WTC11 (cell line): ENCODE data around the gene AMIGO3. TPM values are rescaled to one million over a fixed set of nuclear protein-coding genes. Genes with fewer than 3 reads are reported as not detected.

Experiments used
- ATF3 ChIP-seq: sonication (generic); formaldehyde crosslinking; conservative IDR thresholded peaks from 2 replicates; pipeline ENCODE4 v1.8.1; 2022; ENCODE audit warnings: mild to moderate bottlenecking, missing genetic modification reagents
- E2F5 ChIP-seq: sonication (generic); formaldehyde crosslinking; IDR thresholded peaks from 2 replicates; pipeline ENCODE4 v1.8.1; 2022; ENCODE audit warnings: mild to moderate bottlenecking, moderate library complexity, missing genetic modification reagents
- EMX1 ChIP-seq: fragments of 250-450 bp; sonication (Bioruptor Pico); IDR thresholded peaks from 2 replicates; pipeline ENCODE4 v1.8.0; 2021; ENCODE audit warnings: mild to moderate bottlenecking
- FOXP1 ChIP-seq: sonication (generic); formaldehyde crosslinking; IDR thresholded peaks from 2 replicates; pipeline ENCODE4 v1.8.0; 2022; ENCODE audit warnings: missing genetic modification reagents, mild to moderate bottlenecking, moderate library complexity, borderline replicate concordance
- KAT7 ChIP-seq: sonication (generic); formaldehyde crosslinking; IDR thresholded peaks from 2 replicates; pipeline ENCODE4 v1.8.1; 2023; ENCODE audit warnings: missing genetic modification reagents, mild to moderate bottlenecking, borderline replicate concordance
- MLX ChIP-seq: sonication (generic); formaldehyde crosslinking; IDR thresholded peaks from 2 replicates; pipeline ENCODE4 v1.8.1; 2023; ENCODE audit warnings: mild to moderate bottlenecking, missing genetic modification reagents, moderate library complexity
- NR3C1 ChIP-seq: sonication (generic); formaldehyde crosslinking; conservative IDR thresholded peaks from 2 replicates; pipeline ENCODE4 v1.8.1; 2023; ENCODE audit warnings: low read depth, mild to moderate bottlenecking, missing genetic modification reagents
- OVOL2 ChIP-seq: fragments of 250-450 bp; sonication (Bioruptor Pico); IDR thresholded peaks from 2 replicates; pipeline ENCODE4 v1.9.0; 2021; ENCODE audit warnings: mild to moderate bottlenecking, borderline replicate concordance
- PRRX2 ChIP-seq: fragments of 250-450 bp; sonication (Bioruptor Pico); IDR thresholded peaks from 2 replicates; pipeline ENCODE4 v1.8.0; 2021; ENCODE audit warnings: mild to moderate bottlenecking
- RELA ChIP-seq: sonication (generic); formaldehyde crosslinking; IDR thresholded peaks from 2 replicates; pipeline ENCODE4 v1.8.1; 2022; ENCODE audit warnings: missing genetic modification reagents, mild to moderate bottlenecking, borderline replicate concordance
- SMAD3 ChIP-seq: sonication (generic); formaldehyde crosslinking; IDR thresholded peaks from 2 replicates; pipeline ENCODE4 v1.8.0; 2022; ENCODE audit warnings: missing genetic modification reagents, mild to moderate bottlenecking, borderline replicate concordance
- SP1 ChIP-seq: sonication (generic); formaldehyde crosslinking; conservative IDR thresholded peaks from 2 replicates; pipeline ENCODE4 v1.8.1; 2022; ENCODE audit warnings: missing genetic modification reagents
- USF2 ChIP-seq: sonication (generic); formaldehyde crosslinking; IDR thresholded peaks from 2 replicates; pipeline ENCODE4 v1.8.1; 2023; ENCODE audit warnings: mild to moderate bottlenecking, missing genetic modification reagents, moderate library complexity
- ZNF121 ChIP-seq: sonication (generic); formaldehyde crosslinking; IDR thresholded peaks from 2 replicates; pipeline ENCODE4 v1.8.0; 2023; ENCODE audit warnings: missing genetic modification reagents
- total RNA-seq: library from RNA; stranded (reverse); gene quantifications from 3 replicates; pipeline ENCODE4 v1.2.3, GENCODE V29; 2021
- TF ChIP-seq, protein P1 (sequence below): fragments of 250-450 bp; sonication (Bioruptor Pico); IDR thresholded peaks from 2 replicates; pipeline ENCODE4 v1.8.0; 2021; ENCODE audit warnings: mild to moderate bottlenecking
- TF ChIP-seq, protein P2 (sequence below): sonication (generic); formaldehyde crosslinking; IDR thresholded peaks from 2 replicates; pipeline ENCODE4 v1.8.0; 2023; ENCODE audit warnings: missing genetic modification reagents
- TF ChIP-seq, protein P3 (sequence below): fragments of 250-450 bp; sonication (Bioruptor Pico); IDR thresholded peaks from 2 replicates; pipeline ENCODE4 v1.9.0; 2021; ENCODE audit warnings: moderate library complexity, mild to moderate bottlenecking, inconsistent platforms, borderline replicate concordance
- TF ChIP-seq, protein P4 (sequence below): fragments of 200-600 bp; IDR thresholded peaks from 2 replicates; pipeline ENCODE4 v1.8.0; 2022; ENCODE audit warnings: antibody characterized with exemption

The AMIGO3 gene
- total RNA-seq, 1 experiment from 2014 or later: 3.9 TPM

DNA sequence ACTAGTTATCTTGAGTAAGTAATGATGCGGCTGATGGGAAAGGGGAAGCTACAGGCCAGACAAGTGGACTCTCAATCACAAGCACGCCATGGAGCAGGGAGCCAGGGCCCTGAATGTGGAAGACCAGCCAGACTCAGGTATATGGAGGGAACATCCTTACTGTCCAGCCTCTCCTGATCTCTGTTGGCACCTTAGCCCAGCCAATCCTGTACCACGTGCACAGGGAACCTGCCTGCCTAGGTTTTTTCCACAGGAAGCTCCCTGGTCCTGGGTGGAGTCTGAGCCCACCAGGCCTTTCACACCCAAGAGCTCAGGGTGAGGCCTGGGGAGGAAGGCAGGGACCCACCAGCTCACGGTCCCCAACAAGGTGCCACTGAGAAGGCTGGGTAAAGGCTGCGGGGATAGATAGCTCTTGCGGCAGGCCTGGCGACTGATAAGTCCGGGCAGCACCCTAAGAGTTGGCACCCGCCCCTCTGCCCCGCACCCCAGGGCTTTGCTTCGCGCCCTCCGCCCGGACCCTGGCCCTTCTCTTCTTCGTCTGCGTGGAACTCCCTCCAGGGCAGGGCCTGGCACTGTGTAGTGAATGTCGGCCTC lies 46.3 kb downstream of the AMIGO3 start (continued):
- TF ChIP-seq, protein P1, sequence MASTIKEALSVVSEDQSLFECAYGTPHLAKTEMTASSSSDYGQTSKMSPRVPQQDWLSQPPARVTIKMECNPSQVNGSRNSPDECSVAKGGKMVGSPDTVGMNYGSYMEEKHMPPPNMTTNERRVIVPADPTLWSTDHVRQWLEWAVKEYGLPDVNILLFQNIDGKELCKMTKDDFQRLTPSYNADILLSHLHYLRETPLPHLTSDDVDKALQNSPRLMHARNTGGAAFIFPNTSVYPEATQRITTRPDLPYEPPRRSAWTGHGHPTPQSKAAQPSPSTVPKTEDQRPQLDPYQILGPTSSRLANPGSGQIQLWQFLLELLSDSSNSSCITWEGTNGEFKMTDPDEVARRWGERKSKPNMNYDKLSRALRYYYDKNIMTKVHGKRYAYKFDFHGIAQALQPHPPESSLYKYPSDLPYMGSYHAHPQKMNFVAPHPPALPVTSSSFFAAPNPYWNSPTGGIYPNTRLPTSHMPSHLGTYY (CRISPR knock-in tag): no peak
- TF ChIP-seq SP1 (CRISPR knock-in tag) (no peak), FOXP1 (0 out of 2 replicates have a peak, but pooled peaks have one; percentile 28), SMAD3 (CRISPR knock-in tag) (no peak), ATF3 (CRISPR knock-in tag) (no peak), KAT7 (CRISPR knock-in tag) (no peak; the same call in 1 of the 2 replicates), ZNF121 (CRISPR knock-in tag) (no peak; the same call in 1 of the 2 replicates), NR3C1 (CRISPR knock-in tag) (no peak), MLX (no peak), OVOL2 (CRISPR knock-in tag) (no peak), RELA (CRISPR knock-in tag) (no peak), E2F5 (CRISPR knock-in tag) (no peak), EMX1 (CRISPR knock-in tag) (no peak), USF2 (CRISPR knock-in tag) (0 out of 2 replicates have a peak, but pooled peaks have one; percentile 3), PRRX2 (CRISPR knock-in tag) (no peak)
- TF ChIP-seq, protein P2, sequence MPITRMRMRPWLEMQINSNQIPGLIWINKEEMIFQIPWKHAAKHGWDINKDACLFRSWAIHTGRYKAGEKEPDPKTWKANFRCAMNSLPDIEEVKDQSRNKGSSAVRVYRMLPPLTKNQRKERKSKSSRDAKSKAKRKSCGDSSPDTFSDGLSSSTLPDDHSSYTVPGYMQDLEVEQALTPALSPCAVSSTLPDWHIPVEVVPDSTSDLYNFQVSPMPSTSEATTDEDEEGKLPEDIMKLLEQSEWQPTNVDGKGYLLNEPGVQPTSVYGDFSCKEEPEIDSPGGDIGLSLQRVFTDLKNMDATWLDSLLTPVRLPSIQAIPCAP (CRISPR knock-in tag): no peak
- TF ChIP-seq, protein P3, sequence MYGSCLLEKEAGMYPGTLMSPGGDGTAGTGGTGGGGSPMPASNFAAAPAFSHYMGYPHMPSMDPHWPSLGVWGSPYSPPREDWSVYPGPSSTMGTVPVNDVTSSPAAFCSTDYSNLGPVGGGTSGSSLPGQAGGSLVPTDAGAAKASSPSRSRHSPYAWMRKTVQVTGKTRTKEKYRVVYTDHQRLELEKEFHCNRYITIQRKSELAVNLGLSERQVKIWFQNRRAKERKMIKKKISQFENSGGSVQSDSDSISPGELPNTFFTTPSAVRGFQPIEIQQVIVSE (CRISPR knock-in tag): no peak
- TF ChIP-seq, protein P4, sequence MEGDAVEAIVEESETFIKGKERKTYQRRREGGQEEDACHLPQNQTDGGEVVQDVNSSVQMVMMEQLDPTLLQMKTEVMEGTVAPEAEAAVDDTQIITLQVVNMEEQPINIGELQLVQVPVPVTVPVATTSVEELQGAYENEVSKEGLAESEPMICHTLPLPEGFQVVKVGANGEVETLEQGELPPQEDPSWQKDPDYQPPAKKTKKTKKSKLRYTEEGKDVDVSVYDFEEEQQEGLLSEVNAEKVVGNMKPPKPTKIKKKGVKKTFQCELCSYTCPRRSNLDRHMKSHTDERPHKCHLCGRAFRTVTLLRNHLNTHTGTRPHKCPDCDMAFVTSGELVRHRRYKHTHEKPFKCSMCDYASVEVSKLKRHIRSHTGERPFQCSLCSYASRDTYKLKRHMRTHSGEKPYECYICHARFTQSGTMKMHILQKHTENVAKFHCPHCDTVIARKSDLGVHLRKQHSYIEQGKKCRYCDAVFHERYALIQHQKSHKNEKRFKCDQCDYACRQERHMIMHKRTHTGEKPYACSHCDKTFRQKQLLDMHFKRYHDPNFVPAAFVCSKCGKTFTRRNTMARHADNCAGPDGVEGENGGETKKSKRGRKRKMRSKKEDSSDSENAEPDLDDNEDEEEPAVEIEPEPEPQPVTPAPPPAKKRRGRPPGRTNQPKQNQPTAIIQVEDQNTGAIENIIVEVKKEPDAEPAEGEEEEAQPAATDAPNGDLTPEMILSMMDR: no peak
